ENCODE measurements around the gene CYTH3. TPM values are rescaled to one million over a fixed set of nuclear protein-coding genes. Genes with fewer than 3 reads are reported as not detected.

The CYTH3 gene
- total RNA-seq, 1 experiment from 2014 or later = 29.1 TPM

DNA sequence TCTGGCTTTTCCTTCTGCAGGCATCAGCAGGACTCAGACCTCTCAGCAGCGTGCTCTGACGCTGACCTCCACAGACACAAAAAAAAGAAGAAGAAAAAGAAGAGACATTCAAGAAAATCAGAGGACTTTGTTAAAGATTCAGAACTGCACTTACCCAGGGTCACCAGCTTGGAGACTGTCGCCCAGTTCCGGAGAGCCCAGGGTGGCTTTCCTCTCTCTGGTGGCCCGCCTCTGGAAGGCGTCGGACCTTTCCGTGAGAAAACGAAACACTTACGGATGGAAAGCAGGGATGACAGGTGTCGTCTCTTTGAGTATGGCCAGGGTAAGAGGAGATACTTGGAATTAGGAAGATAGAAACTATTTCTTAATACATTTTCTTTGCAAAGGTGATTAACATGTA, 115.7 kb downstream of the CYTH3 start:
- Histone ChIP-seq H3K4me1 (no peaks in the 10 kb centered on the region), H3K4me3 (ENCODE audit: low read depth, low read length) (no peak overlapping the region), H3K9me3 (no peaks in the 10 kb centered on the region), H3K36me3 (ENCODE audit: control insufficient read depth, insufficient read depth, low read length) (peaks cover 1% of the 10 kb centered on the region), H3K27me3 (replicated peaks; ENCODE audit: control insufficient read depth, insufficient read depth, low read length) (no peaks in the 10 kb centered on the region)
- ChIA-PET POLR2A (no interaction called here), CTCF (interaction anchor here (0.5 kb wide), 1 partner anchor 300 kb away, joined by 3 read pairs; no protein-coding TSS in a partner anchor)
- Mint-ChIP-seq H3K27ac (ENCODE audit: unreplicated experiment) (no peak overlapping the region), H3K36me3 (ENCODE audit: insufficient read depth, unreplicated experiment) (peaks cover 84% of the 10 kb centered on the region), H3K4me1 (ENCODE audit: low read depth, unreplicated experiment) (no peaks in the 10 kb centered on the region), H3K27me3 (ENCODE audit: insufficient read depth, unreplicated experiment) (no peaks in the 10 kb centered on the region), H3K4me3 (ENCODE audit: unreplicated experiment) (no peak overlapping the region), H3K9me3 (ENCODE audit: unreplicated experiment) (no peaks in the 10 kb centered on the region)
- intact Hi-C loops (cut with micrococcal nuclease; ENCODE audit: unreplicated experiment) = no loop called here
- TF ChIP-seq, protein P1, sequence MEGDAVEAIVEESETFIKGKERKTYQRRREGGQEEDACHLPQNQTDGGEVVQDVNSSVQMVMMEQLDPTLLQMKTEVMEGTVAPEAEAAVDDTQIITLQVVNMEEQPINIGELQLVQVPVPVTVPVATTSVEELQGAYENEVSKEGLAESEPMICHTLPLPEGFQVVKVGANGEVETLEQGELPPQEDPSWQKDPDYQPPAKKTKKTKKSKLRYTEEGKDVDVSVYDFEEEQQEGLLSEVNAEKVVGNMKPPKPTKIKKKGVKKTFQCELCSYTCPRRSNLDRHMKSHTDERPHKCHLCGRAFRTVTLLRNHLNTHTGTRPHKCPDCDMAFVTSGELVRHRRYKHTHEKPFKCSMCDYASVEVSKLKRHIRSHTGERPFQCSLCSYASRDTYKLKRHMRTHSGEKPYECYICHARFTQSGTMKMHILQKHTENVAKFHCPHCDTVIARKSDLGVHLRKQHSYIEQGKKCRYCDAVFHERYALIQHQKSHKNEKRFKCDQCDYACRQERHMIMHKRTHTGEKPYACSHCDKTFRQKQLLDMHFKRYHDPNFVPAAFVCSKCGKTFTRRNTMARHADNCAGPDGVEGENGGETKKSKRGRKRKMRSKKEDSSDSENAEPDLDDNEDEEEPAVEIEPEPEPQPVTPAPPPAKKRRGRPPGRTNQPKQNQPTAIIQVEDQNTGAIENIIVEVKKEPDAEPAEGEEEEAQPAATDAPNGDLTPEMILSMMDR (IDR thresholded peaks at IDR 0.05; ENCODE audit: insufficient read depth in 1 of 2, low read depth in 1 of 2, low read length in 1 of 2, severe bottlenecking in 1 of 2, unreplicated experiment in 1 of 2) = no peak
- DNase-seq = no peak
- BruUV-seq (replicated peaks) = no TSS peak

DNA sequence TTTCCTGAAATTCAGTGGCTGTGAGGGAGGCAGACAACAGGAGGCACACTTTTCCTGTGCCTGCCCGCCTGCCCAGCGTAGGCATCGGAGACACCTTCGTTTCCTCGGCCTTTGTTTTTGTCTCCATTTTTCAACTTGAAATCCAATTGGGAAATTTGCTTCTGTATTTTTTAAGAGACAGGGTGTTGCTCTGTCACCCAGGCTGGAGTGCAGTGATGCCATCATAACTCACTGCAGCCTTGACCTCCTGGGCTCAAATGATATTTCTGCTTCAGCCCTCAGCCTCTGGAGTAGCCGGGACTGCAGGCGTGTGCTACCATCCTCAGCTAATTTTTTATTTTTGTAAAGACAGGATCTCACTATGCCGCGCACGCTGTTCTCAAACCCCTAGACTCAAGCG, 116.8 kb downstream of the CYTH3 start:
- Mint-ChIP-seq H3K27ac (ENCODE audit: unreplicated experiment) (no peak overlapping the region), H3K27me3 (ENCODE audit: insufficient read depth, unreplicated experiment) (no peaks in the 10 kb centered on the region), H3K36me3 (ENCODE audit: insufficient read depth, unreplicated experiment) (peaks cover 77% of the 10 kb centered on the region), H3K9me3 (ENCODE audit: unreplicated experiment) (no peaks in the 10 kb centered on the region), H3K4me3 (ENCODE audit: unreplicated experiment) (no peak overlapping the region), H3K4me1 (ENCODE audit: low read depth, unreplicated experiment) (no peaks in the 10 kb centered on the region)
- intact Hi-C loops (cut with micrococcal nuclease; ENCODE audit: unreplicated experiment) = no loop called here
- TF ChIP-seq, protein P1 (IDR thresholded peaks at IDR 0.05; ENCODE audit: insufficient read depth in 1 of 2, low read depth in 1 of 2, low read length in 1 of 2, severe bottlenecking in 1 of 2, unreplicated experiment in 1 of 2) = no peak
- Histone ChIP-seq H3K9me3 (no peaks in the 10 kb centered on the region), H3K27me3 (replicated peaks; ENCODE audit: control insufficient read depth, insufficient read depth, low read length) (no peaks in the 10 kb centered on the region), H3K4me1 (no peaks in the 10 kb centered on the region), H3K4me3 (ENCODE audit: low read depth, low read length) (no peak overlapping the region), H3K36me3 (ENCODE audit: control insufficient read depth, insufficient read depth, low read length) (peaks cover 4% of the 10 kb centered on the region)
- ChIA-PET POLR2A (no interaction called here), CTCF (no interaction called here)
- DNase-seq = no peak
- BruUV-seq (replicated peaks) = no TSS peak

- H3K4me1 ChIP-seq = no peaks in the 10 kb centered on the region
- peaks cover 4% of the 10 kb centered on the region for H3K36me3 ChIP-seq (ENCODE audit: control insufficient read depth, insufficient read depth, low read length)
- H3K9me3 ChIP-seq = no peaks in the 10 kb centered on the region
- DNase-seq = no peak
- no peaks in the 10 kb centered on the region for H3K27me3 ChIP-seq (replicated peaks; ENCODE audit: control insufficient read depth, insufficient read depth, low read length)
- ChIA-PET POLR2A (no interaction called here), CTCF (no interaction called here)
- intact Hi-C loops (cut with micrococcal nuclease; ENCODE audit: unreplicated experiment) = no loop called here
- peaks cover 75% of the 10 kb centered on the region for H3K36me3 Mint-ChIP-seq (ENCODE audit: insufficient read depth, unreplicated experiment)
- H3K9me3 Mint-ChIP-seq (ENCODE audit: unreplicated experiment) = no peaks in the 10 kb centered on the region
- no peaks in the 10 kb centered on the region for H3K27me3 Mint-ChIP-seq (ENCODE audit: insufficient read depth, unreplicated experiment)
- TF ChIP-seq, protein P1 (IDR thresholded peaks at IDR 0.05; ENCODE audit: insufficient read depth in 1 of 2, low read depth in 1 of 2, low read length in 1 of 2, severe bottlenecking in 1 of 2, unreplicated experiment in 1 of 2) = no peak
- BruUV-seq (replicated peaks) = no TSS peak
- no peak overlapping the region for H3K27ac Mint-ChIP-seq (ENCODE audit: unreplicated experiment)
- H3K4me3 ChIP-seq (ENCODE audit: low read depth, low read length) = no peak overlapping the region
- no peaks in the 10 kb centered on the region for H3K4me1 Mint-ChIP-seq (ENCODE audit: low read depth, unreplicated experiment)
- no peak overlapping the region for H3K4me3 Mint-ChIP-seq (ENCODE audit: unreplicated experiment)
Observed at GRCh38 chr7:6154542-6155404, 117.7 kb downstream of the CYTH3 start.
